PFSK-1 (cell line): Measurements from ENCODE around the gene KDM5B.

Source experiments
- TAF1 ChIP-seq: IDR thresholded peaks from 2 replicates; pipeline ENCODE4 v1.6.1; 2012; ENCODE audit warnings: low read length, control low read depth, borderline replicate concordance; ENCODE audit not compliant: insufficient read depth
- TF ChIP-seq, protein P1 (sequence below), 2 experiments: IDR thresholded peaks; 2 replicates each; pipeline versions ENCODE4 v1.6.1 to v1.8.0; 2011 to 2012; ENCODE audit warnings: low read depth in 2 of 2, low read length in 2 of 2, control low read depth in 1 of 2, inconsistent platforms in 1 of 2, mild to moderate bottlenecking in 1 of 2, moderate library complexity in 1 of 2; ENCODE audit not compliant: insufficient read depth in 1 of 2

DNA sequence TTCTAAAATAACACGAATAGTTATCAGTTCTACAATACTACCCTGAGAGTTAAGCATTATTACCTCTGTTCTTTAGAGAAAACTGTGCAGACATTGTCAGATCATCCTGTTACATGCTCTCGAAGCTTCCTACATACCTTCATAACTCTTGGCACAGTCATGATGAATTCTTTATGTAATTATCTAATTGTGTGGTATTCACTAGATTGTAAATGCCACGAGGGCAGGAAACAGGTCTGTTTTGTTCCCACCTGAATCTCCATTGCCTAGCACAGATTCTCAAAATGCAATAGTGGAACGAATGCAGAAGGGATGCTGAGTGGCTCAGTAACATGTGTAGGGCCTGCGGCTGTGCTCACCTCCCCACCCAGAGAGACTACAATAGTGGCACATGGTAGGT lies 101.4 kb downstream of the KDM5B start:
- TF ChIP-seq TAF1 = no peak
- TF ChIP-seq, protein P1, sequence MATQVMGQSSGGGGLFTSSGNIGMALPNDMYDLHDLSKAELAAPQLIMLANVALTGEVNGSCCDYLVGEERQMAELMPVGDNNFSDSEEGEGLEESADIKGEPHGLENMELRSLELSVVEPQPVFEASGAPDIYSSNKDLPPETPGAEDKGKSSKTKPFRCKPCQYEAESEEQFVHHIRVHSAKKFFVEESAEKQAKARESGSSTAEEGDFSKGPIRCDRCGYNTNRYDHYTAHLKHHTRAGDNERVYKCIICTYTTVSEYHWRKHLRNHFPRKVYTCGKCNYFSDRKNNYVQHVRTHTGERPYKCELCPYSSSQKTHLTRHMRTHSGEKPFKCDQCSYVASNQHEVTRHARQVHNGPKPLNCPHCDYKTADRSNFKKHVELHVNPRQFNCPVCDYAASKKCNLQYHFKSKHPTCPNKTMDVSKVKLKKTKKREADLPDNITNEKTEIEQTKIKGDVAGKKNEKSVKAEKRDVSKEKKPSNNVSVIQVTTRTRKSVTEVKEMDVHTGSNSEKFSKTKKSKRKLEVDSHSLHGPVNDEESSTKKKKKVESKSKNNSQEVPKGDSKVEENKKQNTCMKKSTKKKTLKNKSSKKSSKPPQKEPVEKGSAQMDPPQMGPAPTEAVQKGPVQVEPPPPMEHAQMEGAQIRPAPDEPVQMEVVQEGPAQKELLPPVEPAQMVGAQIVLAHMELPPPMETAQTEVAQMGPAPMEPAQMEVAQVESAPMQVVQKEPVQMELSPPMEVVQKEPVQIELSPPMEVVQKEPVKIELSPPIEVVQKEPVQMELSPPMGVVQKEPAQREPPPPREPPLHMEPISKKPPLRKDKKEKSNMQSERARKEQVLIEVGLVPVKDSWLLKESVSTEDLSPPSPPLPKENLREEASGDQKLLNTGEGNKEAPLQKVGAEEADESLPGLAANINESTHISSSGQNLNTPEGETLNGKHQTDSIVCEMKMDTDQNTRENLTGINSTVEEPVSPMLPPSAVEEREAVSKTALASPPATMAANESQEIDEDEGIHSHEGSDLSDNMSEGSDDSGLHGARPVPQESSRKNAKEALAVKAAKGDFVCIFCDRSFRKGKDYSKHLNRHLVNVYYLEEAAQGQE (IDR thresholded peaks at IDR 0.05; ENCODE audit: insufficient read depth in 1 of 2, low read depth in 2 of 2, low read length in 2 of 2) = no peak
